Measurements from ENCODE around the gene CREB5. TPM values are rescaled to one million over a fixed set of nuclear protein-coding genes. Genes with fewer than 3 reads are reported as not detected.

Gene CREB5
- total RNA-seq, 1 experiment from 2014 or later: 40.5 TPM

DNA sequence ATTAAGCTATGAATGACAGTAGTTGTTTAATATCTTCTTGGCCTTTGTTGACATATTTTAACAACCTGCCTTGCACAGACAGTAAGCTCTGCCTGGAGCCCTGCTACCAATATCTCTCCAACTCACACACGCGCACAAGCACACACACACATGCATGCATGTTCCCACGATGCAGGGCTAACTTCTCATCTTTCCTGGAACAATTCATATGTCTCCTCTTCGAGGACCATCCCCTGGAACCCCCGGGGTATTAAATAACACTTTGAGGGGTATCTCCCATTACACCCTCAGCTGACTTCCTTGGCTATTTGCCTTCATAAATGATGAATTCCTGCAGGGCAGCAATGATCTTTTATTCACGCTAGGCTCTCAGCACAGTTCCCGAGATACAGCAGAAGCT is 287.8 kb downstream of the CREB5 start:
- Mint-ChIP-seq H3K4me1 (ENCODE audit: insufficient read depth, unreplicated experiment) (no peaks in the 10 kb centered on the region), H3K36me3 (ENCODE audit: insufficient read depth, unreplicated experiment) (no peaks in the 10 kb centered on the region), H3K27ac (ENCODE audit: low read depth, unreplicated experiment) (no peak overlapping the region), H3K27me3 (ENCODE audit: insufficient read depth, unreplicated experiment) (no peaks in the 10 kb centered on the region), H3K4me3 (ENCODE audit: unreplicated experiment) (no peak overlapping the region), H3K9me3 (ENCODE audit: unreplicated experiment) (no peaks in the 10 kb centered on the region)
- no TSS peak for BruUV-seq (replicated peaks)
- ChIA-PET POLR2A (interaction anchor here (1.0 to 1.3 kb wide), 3 partner anchors 10 to 39 kb away, joined by 3 to 4 read pairs (median 3); no protein-coding TSS in a partner anchor), CTCF (interaction anchor here (0.6 to 0.8 kb wide), 4 partner anchors 38 to 1874 kb away, joined by 3 to 4 read pairs (median 3); no protein-coding TSS in a partner anchor)
- TF ChIP-seq, protein P1, sequence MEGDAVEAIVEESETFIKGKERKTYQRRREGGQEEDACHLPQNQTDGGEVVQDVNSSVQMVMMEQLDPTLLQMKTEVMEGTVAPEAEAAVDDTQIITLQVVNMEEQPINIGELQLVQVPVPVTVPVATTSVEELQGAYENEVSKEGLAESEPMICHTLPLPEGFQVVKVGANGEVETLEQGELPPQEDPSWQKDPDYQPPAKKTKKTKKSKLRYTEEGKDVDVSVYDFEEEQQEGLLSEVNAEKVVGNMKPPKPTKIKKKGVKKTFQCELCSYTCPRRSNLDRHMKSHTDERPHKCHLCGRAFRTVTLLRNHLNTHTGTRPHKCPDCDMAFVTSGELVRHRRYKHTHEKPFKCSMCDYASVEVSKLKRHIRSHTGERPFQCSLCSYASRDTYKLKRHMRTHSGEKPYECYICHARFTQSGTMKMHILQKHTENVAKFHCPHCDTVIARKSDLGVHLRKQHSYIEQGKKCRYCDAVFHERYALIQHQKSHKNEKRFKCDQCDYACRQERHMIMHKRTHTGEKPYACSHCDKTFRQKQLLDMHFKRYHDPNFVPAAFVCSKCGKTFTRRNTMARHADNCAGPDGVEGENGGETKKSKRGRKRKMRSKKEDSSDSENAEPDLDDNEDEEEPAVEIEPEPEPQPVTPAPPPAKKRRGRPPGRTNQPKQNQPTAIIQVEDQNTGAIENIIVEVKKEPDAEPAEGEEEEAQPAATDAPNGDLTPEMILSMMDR (IDR thresholded peaks at IDR 0.05; ENCODE audit: unreplicated experiment): no peak
- intact Hi-C loops (cut with micrococcal nuclease): no loop called here
- DNase-seq (ENCODE audit: unreplicated experiment): no peak

DNA sequence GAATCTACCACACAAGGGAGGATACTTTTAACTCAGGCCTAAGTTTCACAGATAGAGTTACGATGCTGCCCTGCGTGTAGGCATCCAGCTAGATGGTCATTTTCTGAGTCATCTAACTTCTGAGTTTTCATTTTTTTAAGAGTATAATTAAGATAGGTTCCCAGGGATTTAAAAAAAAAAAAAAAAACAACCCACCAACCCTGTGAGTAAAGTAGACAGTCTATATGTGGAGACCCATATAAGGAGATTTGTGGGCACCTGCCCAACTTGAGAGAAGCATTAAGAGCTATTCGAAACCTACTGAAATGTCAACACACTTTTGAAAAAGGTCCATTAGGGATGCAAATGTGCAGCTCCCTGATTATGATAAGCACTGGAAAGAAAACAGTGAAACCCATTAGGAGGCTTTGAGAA is 288.5 kb downstream of the CREB5 start:
- no TSS peak for BruUV-seq (replicated peaks)
- intact Hi-C loops (cut with micrococcal nuclease): no loop called here
- no peak overlapping the region for H3K4me3 Mint-ChIP-seq (ENCODE audit: unreplicated experiment)
- H3K27ac Mint-ChIP-seq (ENCODE audit: low read depth, unreplicated experiment): no peak overlapping the region
- TF ChIP-seq, protein P1 (IDR thresholded peaks at IDR 0.05; ENCODE audit: unreplicated experiment): no peak
- no peaks in the 10 kb centered on the region for H3K9me3 Mint-ChIP-seq (ENCODE audit: unreplicated experiment)
- CTCF ChIA-PET: interaction anchor here (0.6 to 0.7 kb wide), 2 partner anchors 368 to 590 kb away, joined by 3 to 4 read pairs; no protein-coding TSS in a partner anchor
- H3K36me3 Mint-ChIP-seq (ENCODE audit: insufficient read depth, unreplicated experiment): no peaks in the 10 kb centered on the region
- H3K4me1 Mint-ChIP-seq (ENCODE audit: insufficient read depth, unreplicated experiment): no peaks in the 10 kb centered on the region
- POLR2A ChIA-PET: interaction anchor here (1.0 to 1.3 kb wide), 2 partner anchors 13 to 38 kb away, joined by 3 to 4 read pairs; no protein-coding TSS in a partner anchor
- no peak for DNase-seq (ENCODE audit: unreplicated experiment)
- no peaks in the 10 kb centered on the region for H3K27me3 Mint-ChIP-seq (ENCODE audit: insufficient read depth, unreplicated experiment)

DNA sequence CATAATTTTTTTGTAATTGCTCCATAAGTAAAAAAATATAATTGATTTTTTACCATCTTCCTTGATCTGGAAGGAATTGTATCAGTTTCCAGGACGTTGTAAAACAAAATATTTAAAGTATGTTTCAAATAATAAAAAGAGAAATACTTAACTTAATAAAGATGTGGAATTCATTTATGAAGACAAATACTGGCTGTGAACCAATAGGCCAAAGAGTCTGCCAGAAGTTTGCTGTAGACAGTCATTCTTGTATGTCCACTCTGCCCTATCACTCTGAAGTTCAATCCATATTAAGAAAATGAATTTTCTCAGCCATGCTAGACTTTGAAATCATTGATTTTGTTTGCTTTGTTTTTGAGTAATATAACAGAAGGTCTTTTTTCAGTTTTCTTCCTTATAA is 289.4 kb downstream of the CREB5 start:
- no TSS peak for BruUV-seq (replicated peaks)
- ChIA-PET POLR2A (no interaction called here), CTCF (no interaction called here)
- no peaks in the 10 kb centered on the region for H3K9me3 Mint-ChIP-seq (ENCODE audit: unreplicated experiment)
- H3K36me3 Mint-ChIP-seq (ENCODE audit: insufficient read depth, unreplicated experiment): no peaks in the 10 kb centered on the region
- no peak overlapping the region for H3K4me3 Mint-ChIP-seq (ENCODE audit: unreplicated experiment)
- H3K27me3 Mint-ChIP-seq (ENCODE audit: insufficient read depth, unreplicated experiment): no peaks in the 10 kb centered on the region
- TF ChIP-seq, protein P1 (IDR thresholded peaks at IDR 0.05; ENCODE audit: unreplicated experiment): no peak
- intact Hi-C loops (cut with micrococcal nuclease): no loop called here
- H3K4me1 Mint-ChIP-seq (ENCODE audit: insufficient read depth, unreplicated experiment): no peaks in the 10 kb centered on the region
- H3K27ac Mint-ChIP-seq (ENCODE audit: low read depth, unreplicated experiment): no peak overlapping the region
- no peak for DNase-seq (ENCODE audit: unreplicated experiment)

- CTCF ChIA-PET: no interaction called here
- BruUV-seq (replicated peaks): no TSS peak
- Mint-ChIP-seq H3K27me3 (ENCODE audit: insufficient read depth, unreplicated experiment) (no peaks in the 10 kb centered on the region), H3K36me3 (ENCODE audit: insufficient read depth, unreplicated experiment) (no peaks in the 10 kb centered on the region), H3K4me1 (ENCODE audit: insufficient read depth, unreplicated experiment) (no peaks in the 10 kb centered on the region), H3K27ac (ENCODE audit: low read depth, unreplicated experiment) (no peak overlapping the region), H3K9me3 (ENCODE audit: unreplicated experiment) (no peaks in the 10 kb centered on the region), H3K4me3 (ENCODE audit: unreplicated experiment) (no peak overlapping the region)
- intact Hi-C loops (cut with micrococcal nuclease): no loop called here
- no peak for DNase-seq (ENCODE audit: unreplicated experiment)
- POLR2A ChIA-PET: no interaction called here
- TF ChIP-seq, protein P1 (IDR thresholded peaks at IDR 0.05; ENCODE audit: unreplicated experiment): no peak
Measured at GRCh38 chr7:28702171-28702570, 289.9 kb downstream of the CREB5 start.
